Prostate gland (tissue), 2 donors: Measurements from ENCODE around the gene TP53INP2. TPM values are rescaled to one million over a fixed set of nuclear protein-coding genes. Genes with fewer than 3 reads are reported as not detected.
"Not testable (repeated sequence)": the region's sequence is repeated elsewhere in the genome, so short reads cannot be mapped to it uniquely, and the experiment has no call there.

Source experiments
- DNase-seq: peaks from one replicate; pipeline ENCODE4 v3.0.0-alpha.2; 2019; ENCODE audit warnings: low spot score
- H3K27ac ChIP-seq, 2 donors: fragments of 200-600 bp; sonication (generic); 2 replicates each; pipeline ENCODE4 v1.5.1; 2017 to 2019
- H3K27me3 ChIP-seq: fragments of 200-600 bp; sonication (generic); replicated peaks from 2 replicates; pipeline ENCODE4 v1.5.1; 2019; ENCODE audit not compliant: insufficient read depth
- H3K36me3 ChIP-seq, 2 donors: fragments of 200-600 bp; sonication (generic); 1 replicate in 1 of 2; 2 replicates in 1 of 2; pipeline versions ENCODE4 v1.5.1 to v1.8.1; 2017 to 2019
- H3K4me1 ChIP-seq: fragments of 200-600 bp; sonication (generic); replicated peaks from 2 replicates; pipeline ENCODE4 v1.5.1; 2019
- H3K4me3 ChIP-seq, 2 donors: fragments of 200-600 bp; sonication (generic); 2 replicates each; pipeline ENCODE4 v1.5.1; 2017 to 2019
- H3K9me3 ChIP-seq: fragments of 200-600 bp; sonication (generic); 2 replicates; pipeline ENCODE4 v1.5.1; 2017
- CTCF ChIP-seq, 4 experiments: fragments of 200-600 bp in 2 of 4; fragments of 450-650 bp in 2 of 4; sonication (generic) in 2 of 4; IDR thresholded peaks; 1 replicate in 3 of 4; 2 replicates in 1 of 4; pipeline ENCODE4 v1.5.1; 2016 to 2019; ENCODE audit warnings: antibody characterized with exemption in 4 of 4, mild to moderate bottlenecking in 2 of 4, moderate library complexity in 2 of 4
- POLR2A ChIP-seq: fragments of 450-650 bp; IDR thresholded peaks from one replicate; pipeline ENCODE4 v1.6.1; 2016; ENCODE audit warnings: antibody characterized with exemption, mild to moderate bottlenecking
- POLR2AphosphoS5 ChIP-seq: sonication (generic); formaldehyde crosslinking; IDR thresholded peaks from one replicate; pipeline ENCODE4 v1.6.1; 2017; ENCODE audit warnings: antibody characterized with exemption
- WGBS: methylation state at CpG from one replicate; pipeline ENCODE4 v1.1.5; 2018; 5-methylcytosine and 5-hydroxymethylcytosine counted together
- intact Hi-C: fragments of 100-400 bp; cut with DNase I; formaldehyde crosslinking; loops from one replicate; pipeline ENCODE4 v1.14.2; 2022
- total RNA-seq, 2 donors: library from RNA; depleted of rRNA; stranded (reverse); fragments of >200 nt; gene quantifications; one replicate each; pipeline ENCODE4 v1.1.0, GENCODE V29; 2016

TP53INP2 gene
- 10 to 100 TPM; 26.0 to 39.4 TPM for total RNA-seq

GRCh38 chr20:34704177-34705007 is at the start of gene TP53INP2:
TSS of gene TP53INP2 (plus strand) at chr20:34704344. CDS start at chr20:34708740, 4,396 bp downstream.
- Histone ChIP-seq H3K4me3 (peak within 1 kb of the TSS; percentile 92 to 100), H3K36me3 (no peaks in the 10 kb centered on the region), H3K27me3 (no peaks in the 10 kb centered on the region), H3K27ac (peak within 1 kb of the TSS; percentile 97 to 100), H3K4me1 (no peaks in the 10 kb centered on the region), H3K9me3 (no peaks in the 10 kb centered on the region)
- intact Hi-C loops, result loop anchor here (5.0 to 10.0 kb wide), 3 partner anchors 63 to 400 kb away; partner anchors contain the start of genes AHCY, GSS and MYH7B
- under 1% methylated on average over 78 of the region's 82 CpGs for WGBS
- DNase-seq, result peak; percentile 92
- TF ChIP-seq POLR2AphosphoS5 (peak; percentile 54), POLR2A (peak; percentile 87), CTCF (IDR thresholded peaks at IDR 0.05) (peak in 1 of 4 experiments; percentile 9)

- H3K27ac ChIP-seq, intact Hi-C loops, H3K4me1 ChIP-seq, DNase-seq, H3K36me3 ChIP-seq, H3K4me3 ChIP-seq, H3K27me3 ChIP-seq, H3K9me3 ChIP-seq: not testable (repeated sequence)
- WGBS, result no CpG with 5 or more reads among the region's 31 CpGs
These were observed 45.5 kb upstream of the TP53INP2 start for GRCh38 chr20:34658654-34659053.

- H3K4me3 ChIP-seq, H3K27ac ChIP-seq, DNase-seq, intact Hi-C loops, H3K9me3 ChIP-seq, H3K4me1 ChIP-seq, H3K36me3 ChIP-seq, H3K27me3 ChIP-seq: not testable (repeated sequence)
- WGBS, result 70% methylated on average over 5 of the region's 5 CpGs
These were observed 42.3 kb upstream of the TP53INP2 start for GRCh38 chr20:34661811-34662210.

- Histone ChIP-seq H3K4me1 (no peaks in the 10 kb centered on the region), H3K27me3 (no peaks in the 10 kb centered on the region), H3K9me3 (no peaks in the 10 kb centered on the region), H3K27ac (no peak overlapping the region), H3K36me3 (no peaks in the 10 kb centered on the region), H3K4me3 (no peak overlapping the region)
- TF ChIP-seq CTCF (IDR thresholded peaks at IDR 0.05) (no peak), POLR2AphosphoS5 (no peak), POLR2A (no peak)
- no peak for DNase-seq
- intact Hi-C loops, result no loop called here
- WGBS, result 83% methylated on average over 5 of the region's 5 CpGs
These were observed 40.8 kb upstream of the TP53INP2 start for GRCh38 chr20:34663213-34663943.

- H3K9me3 ChIP-seq, intact Hi-C loops, H3K4me1 ChIP-seq, DNase-seq, H3K27me3 ChIP-seq, H3K4me3 ChIP-seq, H3K36me3 ChIP-seq, H3K27ac ChIP-seq: not testable (repeated sequence)
- WGBS, result 96% methylated on average over 7 of the region's 7 CpGs
These were observed 39.4 kb upstream of the TP53INP2 start for GRCh38 chr20:34664751-34665150.

GRCh38 chr20:34669094-34669493 is 35.0 kb upstream of the TP53INP2 start:
- no peaks in the 10 kb centered on the region for H3K27me3 ChIP-seq
- no peak for DNase-seq
- TF ChIP-seq POLR2AphosphoS5 (no peak), CTCF (IDR thresholded peaks at IDR 0.05) (no peak), POLR2A (no peak)
- no peaks in the 10 kb centered on the region for H3K4me1 ChIP-seq
- H3K27ac ChIP-seq, result no peak overlapping the region
- whole genome bisulfite sequencing, result 100% methylated on average over 1 of the region's 1 CpG
- H3K9me3 ChIP-seq, result no peaks in the 10 kb centered on the region
- intact Hi-C loops, result no loop called here
- no peak overlapping the region for H3K4me3 ChIP-seq
- no peaks in the 10 kb centered on the region for H3K36me3 ChIP-seq
